Natural killer cell (primary cell): ENCODE measurements around the gene BPIFA1. TPM values are rescaled to one million over a fixed set of nuclear protein-coding genes. Genes with fewer than 3 reads are reported as not detected.

Experiments
- ATAC-seq, 3 donors: fragments of 150-1000 bp in 2 of 3; fragments of 200-7000 bp in 1 of 3; cut with Tn5 transposase; 1 replicate in 1 of 3; 2 replicates in 2 of 3; pipeline ENCODE4 v1.10.0; 2021; ENCODE audit warnings: mild to moderate bottlenecking in 2 of 3, moderate library complexity in 2 of 3
- DNase-seq, 2 donors: peaks; one replicate each; pipeline versions ENCODE4 v3.0.0 to v3.0.0-alpha.2; 2013 to 2021; ENCODE audit warnings: mixed read lengths in 1 of 2
- H3K27ac ChIP-seq: one replicate; pipeline ENCODE4 v1.5.1; 2013; ENCODE audit warnings: mild to moderate bottlenecking, low read length
- H3K27me3 ChIP-seq: one replicate; pipeline ENCODE4 v1.6.1; 2013; ENCODE audit warnings: low read length; ENCODE audit not compliant: control insufficient read depth, insufficient read depth
- H3K36me3 ChIP-seq: one replicate; pipeline ENCODE4 v1.6.1; 2013; ENCODE audit warnings: low read length; ENCODE audit not compliant: control insufficient read depth, insufficient read depth
- H3K4me1 ChIP-seq: one replicate; pipeline ENCODE4 v1.6.1; 2013; ENCODE audit warnings: low read length; ENCODE audit not compliant: control insufficient read depth, insufficient read depth
- H3K4me3 ChIP-seq: one replicate; pipeline ENCODE4 v1.5.1; 2013; ENCODE audit warnings: low read length
- H3K9me3 ChIP-seq: one replicate; pipeline ENCODE4 v1.6.1; 2013; ENCODE audit warnings: low read length; ENCODE audit not compliant: control insufficient read depth, insufficient read depth
- H3K27ac Mint-ChIP-seq, 2 donors: one replicate each; pipeline ENCODE4 v1.8.0; 2022; ENCODE audit warnings: mild to moderate bottlenecking in 2 of 2, mixed read lengths in 2 of 2, moderate library complexity in 1 of 2
- H3K27me3 Mint-ChIP-seq, 2 donors: one replicate each; pipeline ENCODE4 v1.8.0; 2022; ENCODE audit warnings: low read depth in 2 of 2, mixed read lengths in 2 of 2
- H3K36me3 Mint-ChIP-seq: one replicate; pipeline ENCODE4 v1.8.0; 2022; ENCODE audit warnings: mixed read lengths
- H3K4me1 Mint-ChIP-seq, 2 donors: one replicate each; pipeline ENCODE4 v1.8.0; 2022; ENCODE audit warnings: mixed read lengths in 2 of 2
- H3K4me3 Mint-ChIP-seq: one replicate; pipeline ENCODE4 v1.8.0; 2022; ENCODE audit warnings: mild to moderate bottlenecking, moderate library complexity, mixed read lengths
- H3K9me3 Mint-ChIP-seq, 2 donors: one replicate each; pipeline ENCODE4 v1.8.0; 2022; ENCODE audit warnings: mixed read lengths in 2 of 2
- CTCF ChIP-seq: fragments of 200-600 bp; IDR thresholded peaks from one replicate; pipeline ENCODE4 v1.8.0; 2022; ENCODE audit warnings: antibody characterized with exemption
- WGBS: methylation state at CpG from one replicate; pipeline ENCODE4 v1.1.7; 2013; ENCODE audit warnings: missing lambda C conversion rate; ENCODE audit not compliant: insufficient coverage; 5-methylcytosine and 5-hydroxymethylcytosine counted together
- intact Hi-C: fragments of 100-400 bp; cut with micrococcal nuclease; formaldehyde crosslinking; loops from one replicate; pipeline ENCODE4 v1.14.2; 2022
- total RNA-seq, 4 donors: library from RNA; stranded (reverse); fragments of 120-200 nt in 1 of 4; gene quantifications; one replicate each; pipeline versions ENCODE4 v1.2.3 to v1.2.4, GENCODE V29; 2013 to 2022

BPIFA1 gene
- total RNA-seq, 3 donors from 2014 or later (not counting 1 experiment from before 2014, with no cell fraction given), result not detected

GRCh38 chr20:33231237-33231636 is 4.6 kb upstream of the BPIFA1 start:
- no peaks in the 10 kb centered on the region for H3K27me3 ChIP-seq
- H3K4me1 ChIP-seq, result peaks cover 20% of the 10 kb centered on the region
- peaks cover 0 to 3% of the 10 kb centered on the region in 2 donors for H3K27me3 Mint-ChIP-seq
- DNase-seq (no peak), ATAC-seq (no peak)
- 77% methylated on average over 7 of the region's 7 CpGs for WGBS
- no peak overlapping the region for H3K27ac ChIP-seq
- H3K4me3 ChIP-seq, result no peak overlapping the region
- no peak for TF ChIP-seq CTCF
- no peak overlapping the region for H3K4me3 Mint-ChIP-seq
- H3K27ac Mint-ChIP-seq, result peak overlapping the region in 1 of 2 donors; percentile 82
- no peaks in the 10 kb centered on the region for H3K36me3 Mint-ChIP-seq
- intact Hi-C loops, result no loop called here
- H3K9me3 ChIP-seq, result no peaks in the 10 kb centered on the region
- H3K9me3 Mint-ChIP-seq, result no peaks in the 10 kb centered on the region
- peaks cover 17 to 27% of the 10 kb centered on the region in 2 donors for H3K4me1 Mint-ChIP-seq
- H3K36me3 ChIP-seq, result no peaks in the 10 kb centered on the region

- Histone ChIP-seq H3K27me3 (no peaks in the 10 kb centered on the region), H3K27ac (no peak overlapping the region), H3K4me3 (no peak overlapping the region), H3K4me1 (peaks cover 20% of the 10 kb centered on the region), H3K36me3 (no peaks in the 10 kb centered on the region), H3K9me3 (no peaks in the 10 kb centered on the region)
- Mint-ChIP-seq H3K9me3 (no peaks in the 10 kb centered on the region), H3K4me1 (peaks cover 17 to 27% of the 10 kb centered on the region in 2 donors), H3K27me3 (peaks cover 0 to 3% of the 10 kb centered on the region in 2 donors), H3K27ac (no peak overlapping the region), H3K4me3 (no peak overlapping the region), H3K36me3 (no peaks in the 10 kb centered on the region)
- intact Hi-C loops, result no loop called here
- ATAC-seq (no peak), DNase-seq (no peak)
- WGBS, result 25% methylated on average over 2 of the region's 2 CpGs
- TF ChIP-seq CTCF, result no peak
These were observed 3.2 kb upstream of the BPIFA1 start for GRCh38 chr20:33232486-33233072.

GRCh38 chr20:33233129-33233774 is 2.5 kb upstream of the BPIFA1 start:
- H3K9me3 Mint-ChIP-seq, result no peaks in the 10 kb centered on the region
- H3K4me1 ChIP-seq, result peaks cover 20% of the 10 kb centered on the region
- no peaks in the 10 kb centered on the region for H3K36me3 ChIP-seq
- intact Hi-C loops, result no loop called here
- no peak for TF ChIP-seq CTCF
- no peak overlapping the region for H3K27ac ChIP-seq
- H3K27me3 Mint-ChIP-seq, result peaks cover 0 to 3% of the 10 kb centered on the region in 2 donors
- H3K9me3 ChIP-seq, result no peaks in the 10 kb centered on the region
- ATAC-seq, result no peak
- H3K4me3 ChIP-seq, result no peak overlapping the region
- no peaks in the 10 kb centered on the region for H3K27me3 ChIP-seq
- no peak overlapping the region for H3K4me3 Mint-ChIP-seq
- WGBS, result 29% methylated on average over 4 of the region's 5 CpGs
- DNase-seq, result no peak
- H3K36me3 Mint-ChIP-seq, result no peaks in the 10 kb centered on the region
- peaks cover 17 to 27% of the 10 kb centered on the region in 2 donors for H3K4me1 Mint-ChIP-seq
- H3K27ac Mint-ChIP-seq, result no peak overlapping the region
